IPS-18a (cell line): Measurements from ENCODE around the gene DHFR.

Source experiments
- H3K27ac ChIP-seq: one replicate; pipeline ENCODE4 v1.5.1; 2013; ENCODE audit warnings: low read length
- H3K27me3 ChIP-seq: one replicate; pipeline ENCODE4 v1.6.1; 2013; ENCODE audit warnings: mild to moderate bottlenecking, low read length; ENCODE audit not compliant: control insufficient read depth, insufficient read depth
- H3K36me3 ChIP-seq: one replicate; pipeline ENCODE4 v1.6.1; 2013; ENCODE audit warnings: low read depth, low read length; ENCODE audit not compliant: control insufficient read depth
- H3K4me1 ChIP-seq: one replicate; pipeline ENCODE4 v1.6.1; 2013; ENCODE audit warnings: low read depth, low read length; ENCODE audit not compliant: control insufficient read depth
- H3K4me3 ChIP-seq: one replicate; pipeline ENCODE4 v1.5.1; 2013; ENCODE audit warnings: low read length
- H3K9ac ChIP-seq: one replicate; pipeline ENCODE4 v1.6.1; 2013; ENCODE audit warnings: mild to moderate bottlenecking, low read length, moderate library complexity
- H3K9me3 ChIP-seq: one replicate; pipeline ENCODE4 v1.6.1; 2013; ENCODE audit warnings: low read depth, low read length; ENCODE audit not compliant: control insufficient read depth

Gene DHFR

GRCh38 chr5:80654391-80655230, at the start of gene DHFR, which contains the start of gene MSH3:
TSS of gene DHFR (minus strand) at chr5:80654983. CDS start at chr5:80654489, 494 bp downstream.
TSS of gene MSH3 (plus strand) at chr5:80654652. CDS start at chr5:80654728, 76 bp downstream.
- Histone ChIP-seq H3K4me1 (peaks cover 17% of the 10 kb centered on the region), H3K27ac (peak within 1 kb of the TSS; percentile 71), H3K36me3 (peaks cover 26% of the 10 kb centered on the region), H3K9ac (peak within 1 kb of the TSS; percentile 95), H3K4me3 (peak within 1 kb of the TSS; percentile 99), H3K27me3 (no peaks in the 10 kb centered on the region), H3K9me3 (no peaks in the 10 kb centered on the region)

GRCh38 chr5:80704221-80704620, 49.4 kb upstream of the DHFR start:
- Histone ChIP-seq H3K9ac (no peak overlapping the region), H3K36me3 (no peaks in the 10 kb centered on the region), H3K9me3 (no peaks in the 10 kb centered on the region), H3K4me1 (peaks cover 7% of the 10 kb centered on the region), H3K27me3 (no peaks in the 10 kb centered on the region), H3K4me3 (no peak overlapping the region), H3K27ac (no peak overlapping the region)

- H3K36me3 ChIP-seq: no peaks in the 10 kb centered on the region
- H3K27me3 ChIP-seq: no peaks in the 10 kb centered on the region
- peaks cover 7% of the 10 kb centered on the region for H3K4me1 ChIP-seq
- no peaks in the 10 kb centered on the region for H3K9me3 ChIP-seq
- no peak overlapping the region for H3K27ac ChIP-seq
- H3K4me3 ChIP-seq: no peak overlapping the region
- no peak overlapping the region for H3K9ac ChIP-seq
Observed at GRCh38 chr5:80703747-80704146, 49.0 kb upstream of the DHFR start.

- H3K9ac ChIP-seq: no peak overlapping the region
- no peaks in the 10 kb centered on the region for H3K27me3 ChIP-seq
- H3K36me3 ChIP-seq: no peaks in the 10 kb centered on the region
- no peaks in the 10 kb centered on the region for H3K9me3 ChIP-seq
- no peak overlapping the region for H3K4me3 ChIP-seq
- no peak overlapping the region for H3K27ac ChIP-seq
- peaks cover 7% of the 10 kb centered on the region for H3K4me1 ChIP-seq
Observed at GRCh38 chr5:80703291-80703690, 48.5 kb upstream of the DHFR start.

GRCh38 chr5:80701597-80701996, 46.8 kb upstream of the DHFR start:
- no peak overlapping the region for H3K4me3 ChIP-seq
- H3K27ac ChIP-seq: no peak overlapping the region
- peaks cover 7% of the 10 kb centered on the region for H3K4me1 ChIP-seq
- no peaks in the 10 kb centered on the region for H3K27me3 ChIP-seq
- H3K9me3 ChIP-seq: no peaks in the 10 kb centered on the region
- no peaks in the 10 kb centered on the region for H3K36me3 ChIP-seq
- no peak overlapping the region for H3K9ac ChIP-seq

- Histone ChIP-seq H3K27ac (no peak overlapping the region), H3K9ac (no peak overlapping the region), H3K9me3 (no peaks in the 10 kb centered on the region), H3K36me3 (no peaks in the 10 kb centered on the region), H3K27me3 (no peaks in the 10 kb centered on the region), H3K4me3 (no peak overlapping the region), H3K4me1 (no peaks in the 10 kb centered on the region)
Observed at GRCh38 chr5:80698369-80698768, 43.6 kb upstream of the DHFR start.

GRCh38 chr5:80697100-80697499, 42.3 kb upstream of the DHFR start:
- no peak overlapping the region for H3K9ac ChIP-seq
- H3K27me3 ChIP-seq: no peaks in the 10 kb centered on the region
- H3K36me3 ChIP-seq: no peaks in the 10 kb centered on the region
- no peaks in the 10 kb centered on the region for H3K9me3 ChIP-seq
- no peak overlapping the region for H3K27ac ChIP-seq
- no peak overlapping the region for H3K4me3 ChIP-seq
- H3K4me1 ChIP-seq: no peaks in the 10 kb centered on the region

- Histone ChIP-seq H3K9me3 (no peaks in the 10 kb centered on the region), H3K4me3 (no peak overlapping the region), H3K4me1 (no peaks in the 10 kb centered on the region), H3K9ac (no peak overlapping the region), H3K27me3 (no peaks in the 10 kb centered on the region), H3K36me3 (no peaks in the 10 kb centered on the region), H3K27ac (no peak overlapping the region)
Observed at GRCh38 chr5:80696450-80696849, 41.7 kb upstream of the DHFR start.

GRCh38 chr5:80695666-80696065, 40.9 kb upstream of the DHFR start:
- no peaks in the 10 kb centered on the region for H3K27me3 ChIP-seq
- no peak overlapping the region for H3K27ac ChIP-seq

GRCh38 chr5:80689627-80690026, 34.8 kb upstream of the DHFR start:
- H3K4me3 ChIP-seq: no peak overlapping the region
- no peaks in the 10 kb centered on the region for H3K36me3 ChIP-seq
- H3K9ac ChIP-seq: no peak overlapping the region
- no peak overlapping the region for H3K27ac ChIP-seq
- H3K9me3 ChIP-seq: no peaks in the 10 kb centered on the region
- H3K4me1 ChIP-seq: peaks cover 6% of the 10 kb centered on the region
- no peaks in the 10 kb centered on the region for H3K27me3 ChIP-seq

More at GRCh38 chr5:80695666-80696065, 40.9 kb upstream of the DHFR start:
- Histone ChIP-seq H3K4me3 (no peak overlapping the region), H3K4me1 (no peaks in the 10 kb centered on the region), H3K36me3 (no peaks in the 10 kb centered on the region), H3K9ac (no peak overlapping the region), H3K9me3 (no peaks in the 10 kb centered on the region)

- peaks cover 6% of the 10 kb centered on the region for H3K4me1 ChIP-seq
- no peak overlapping the region for H3K9ac ChIP-seq
- no peak overlapping the region for H3K4me3 ChIP-seq
- no peaks in the 10 kb centered on the region for H3K9me3 ChIP-seq
- H3K27me3 ChIP-seq: no peaks in the 10 kb centered on the region
- no peaks in the 10 kb centered on the region for H3K36me3 ChIP-seq
- no peak overlapping the region for H3K27ac ChIP-seq
Observed at GRCh38 chr5:80688648-80689420, 34.1 kb upstream of the DHFR start.
